Fibroblast of skin of back (primary cell): Measurements from ENCODE around the gene MYO1B.

ENCODE experiments used
- DNase-seq: peaks from one replicate; pipeline ENCODE4 v3.0.0-alpha.2; 2013

The MYO1B gene

GRCh38 chr2:191465766-191466420, 220.7 kb downstream of the MYO1B start:
- peak; percentile 34 for DNase-seq

DNA sequence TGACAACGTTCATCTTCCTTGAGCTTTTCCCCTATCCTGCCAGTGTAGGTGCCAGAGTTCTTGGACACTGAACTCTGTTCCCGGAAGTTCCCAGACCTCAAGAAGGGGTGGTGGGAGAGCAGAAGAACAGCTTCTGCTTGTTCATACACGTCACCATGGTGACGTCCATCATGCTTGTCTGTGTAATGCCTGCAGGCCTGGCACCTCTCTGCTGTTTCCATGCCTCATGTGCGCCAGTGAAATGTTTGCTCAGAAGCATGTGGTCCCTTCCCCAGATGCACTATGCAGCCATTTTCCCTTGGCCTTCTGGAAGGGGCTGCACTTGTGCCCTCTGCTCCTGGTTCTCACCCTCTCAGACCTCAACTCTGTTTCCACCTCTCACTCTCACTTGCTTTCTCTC, 221.9 kb downstream of the MYO1B start:
- DNase-seq, result no peak

DNA sequence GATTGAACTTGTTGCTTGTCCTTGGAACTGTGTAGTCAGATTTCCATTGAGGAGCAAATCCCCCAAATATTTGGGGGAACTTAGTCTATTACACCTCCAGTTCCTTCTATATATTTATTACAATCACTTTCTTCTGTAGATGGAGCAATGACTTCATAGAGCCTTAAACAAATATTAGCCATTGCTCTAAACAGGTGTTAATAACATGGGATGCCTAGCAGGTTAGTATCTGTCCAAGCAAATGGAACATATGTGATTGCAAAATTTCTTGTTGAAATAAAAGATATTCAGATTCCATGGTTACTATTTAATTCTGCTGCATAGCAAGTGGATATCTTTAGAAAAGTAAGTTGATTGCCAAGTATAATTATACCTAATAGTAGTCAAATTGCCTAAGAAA, 225.1 kb downstream of the MYO1B start:
- DNase-seq, result no peak

GRCh38 chr2:191474464-191474863, 229.3 kb downstream of the MYO1B start:
- no peak for DNase-seq
